MM.1S (cell line): ENCODE data around the gene GYS2.

Experiments used
- CTCF ChIP-seq: fragments of 300-600 bp; sonication (generic); IDR thresholded peaks from 2 replicates; pipeline ENCODE4 v1.5.1; 2016; ENCODE audit warnings: antibody characterized with exemption, low read length, mixed read lengths
- EZH2 ChIP-seq: fragments of 300-600 bp; sonication (generic); optimal IDR thresholded peaks from 2 replicates; pipeline ENCODE3; 2017; ENCODE audit warnings: low read depth, mild to moderate bottlenecking, antibody characterized with exemption, low read length, mixed read lengths
- EZH2phosphoT487 ChIP-seq: fragments of 300-600 bp; sonication (generic); IDR thresholded peaks from 2 replicates; pipeline ENCODE4 v1.6.1; 2018; ENCODE audit warnings: antibody characterized with exemption, low read length

- no peak for TF ChIP-seq CTCF
- TF ChIP-seq EZH2phosphoT487 = no peak
- no peak for TF ChIP-seq EZH2
Observed at GRCh38 chr12:21634245-21634644, 29.6 kb upstream of the GYS2 start.
